ENCODE data around the gene NEDD4.

The NEDD4 gene

DNA sequence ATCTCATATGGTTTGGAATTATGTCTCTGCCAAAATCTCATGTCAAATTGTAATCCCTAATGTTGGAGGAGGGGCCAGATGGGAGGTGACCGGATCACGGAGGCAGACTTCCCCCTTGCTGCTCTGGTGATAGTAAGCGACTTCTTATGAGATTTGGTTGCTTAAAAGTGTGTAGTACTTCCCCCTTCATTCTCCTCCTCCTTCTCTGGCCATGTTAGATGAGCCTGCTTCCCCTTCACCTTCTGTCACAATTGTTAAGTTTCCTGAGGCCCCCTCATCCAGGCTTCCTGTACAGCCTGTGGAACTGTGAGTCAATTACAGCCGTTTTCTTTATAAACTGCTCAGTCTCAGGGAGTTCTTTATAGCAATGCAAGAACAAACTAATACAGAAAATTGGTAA is 51.1 kb downstream of the NEDD4 start:
- Histone ChIP-seq H3K27ac (no peak overlapping the region), H3K9me3 (replicated peaks in 1 of 11) (peaks cover 42 to 64% (median 54%) of the 10 kb centered on the region in 11 experiments), H3K36me3 (peaks cover 22 to 61% (median 35%) of the 10 kb centered on the region in 11 experiments; a peak in 21 of 22 replicates), H3K4me1 (peaks cover 0 to 13% (median 4%) of the 10 kb centered on the region in 10 experiments; a peak in 8 of 20 replicates), H4K20me1 (no peaks in the 10 kb centered on the region), H3K9ac (no peak overlapping the region), H3K4me2 (peak overlapping the region in 2 of 11 experiments; percentile 20 to 23; a peak in 3 of 22 replicates), H3K27me3 (no peaks in the 10 kb centered on the region), H3K4me3 (no peak overlapping the region)
- TF ChIP-seq Cebpa-rat (IDR thresholded peaks at IDR 0.05): no peak

- Histone ChIP-seq H3K27me3 (no peaks in the 10 kb centered on the region), H3K4me2 (peak overlapping the region in 7 of 11 experiments; percentile 3 to 38 (median 25); a peak in 8 of 22 replicates), H3K36me3 (peaks cover 6 to 26% (median 16%) of the 10 kb centered on the region in 11 experiments; a peak in 17 of 22 replicates), H3K4me3 (no peak overlapping the region), H3K4me1 (peaks cover 0 to 10% (median 5%) of the 10 kb centered on the region in 10 experiments; a peak in 10 of 20 replicates), H3K27ac (no peak overlapping the region), H3K9ac (no peak overlapping the region), H3K9me3 (replicated peaks in 1 of 11) (peaks cover 26 to 45% (median 39%) of the 10 kb centered on the region in 11 experiments), H4K20me1 (no peaks in the 10 kb centered on the region)
- no peak for TF ChIP-seq Cebpa-rat (IDR thresholded peaks at IDR 0.05)
Observed at GRCh38 chr15:55937040-55937439, 56.4 kb downstream of the NEDD4 start.

DNA sequence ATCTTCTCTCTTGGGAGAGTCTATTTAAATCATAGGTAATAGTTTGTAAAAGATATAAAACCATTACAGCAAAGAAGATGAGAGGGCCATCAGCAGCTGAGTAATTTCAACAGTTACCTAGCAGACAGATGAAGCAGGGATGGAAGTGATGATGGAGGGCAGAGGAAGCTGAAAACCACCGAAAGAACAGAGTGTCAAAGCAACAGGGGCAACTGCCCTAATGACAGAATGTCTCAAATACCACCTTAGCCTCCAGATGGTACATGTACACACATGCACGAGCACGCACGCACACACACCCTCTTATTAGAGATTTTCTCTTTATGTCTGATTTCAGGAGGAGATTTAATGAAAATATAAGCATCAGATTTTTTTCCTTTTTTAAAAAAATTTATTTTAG is 64.5 kb downstream of the NEDD4 start:
- Histone ChIP-seq H3K9me3 (replicated peaks in 1 of 11) (peaks cover 12 to 29% (median 22%) of the 10 kb centered on the region in 11 experiments; a peak in 20 of 22 replicates), H3K4me1 (no peaks in the 10 kb centered on the region), H3K9ac (no peak overlapping the region), H3K4me3 (no peak overlapping the region), H3K4me2 (no peak overlapping the region), H3K36me3 (peaks cover 0 to 25% (median 6%) of the 10 kb centered on the region in 11 experiments; a peak in 8 of 22 replicates), H3K27me3 (no peaks in the 10 kb centered on the region), H3K27ac (no peak overlapping the region), H4K20me1 (no peaks in the 10 kb centered on the region)
- no peak for TF ChIP-seq Cebpa-rat (IDR thresholded peaks at IDR 0.05)

- H4K20me1 ChIP-seq: no peaks in the 10 kb centered on the region
- no peak overlapping the region for H3K4me3 ChIP-seq
- H3K27ac ChIP-seq: no peak overlapping the region
- peaks cover 0 to 8% (median 7%) of the 10 kb centered on the region in 11 experiments; a peak in 13 of 22 replicates for H3K9me3 ChIP-seq (replicated peaks in 1 of 11)
- no peak for TF ChIP-seq Cebpa-rat (IDR thresholded peaks at IDR 0.05)
- no peaks in the 10 kb centered on the region for H3K27me3 ChIP-seq
- no peak overlapping the region for H3K4me2 ChIP-seq
- peaks cover 0 to 20% (median 4%) of the 10 kb centered on the region in 11 experiments; a peak in 8 of 22 replicates for H3K36me3 ChIP-seq
- no peaks in the 10 kb centered on the region for H3K4me1 ChIP-seq
- H3K9ac ChIP-seq: no peak overlapping the region
Observed at GRCh38 chr15:55921744-55922143, 71.7 kb downstream of the NEDD4 start.

DNA sequence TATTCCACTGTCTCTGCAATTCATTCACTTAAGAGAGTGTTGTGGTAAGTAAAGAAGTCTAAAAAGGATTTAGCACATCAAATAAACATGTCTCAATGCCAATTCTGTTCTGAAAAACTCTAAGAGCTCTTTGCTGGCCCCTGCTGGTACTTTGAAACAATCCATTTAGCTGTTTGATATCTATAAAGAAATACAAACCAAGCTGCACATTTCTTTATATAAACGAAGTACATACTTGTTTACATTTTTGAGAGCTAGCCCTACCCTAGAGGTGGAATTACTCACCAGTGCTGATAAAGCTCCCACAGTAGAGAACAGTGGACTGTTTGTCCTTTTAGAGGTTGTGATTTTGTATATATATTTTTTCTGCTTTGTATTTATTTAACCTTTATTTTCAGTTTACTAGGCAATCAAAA is 75.5 kb downstream of the NEDD4 start:
- TF ChIP-seq Cebpa-rat (IDR thresholded peaks at IDR 0.05): no peak
- no peaks in the 10 kb centered on the region for H4K20me1 ChIP-seq
- H3K9me3 ChIP-seq (replicated peaks in 1 of 11): no peaks in the 10 kb centered on the region
- H3K4me2 ChIP-seq: no peak overlapping the region
- H3K4me1 ChIP-seq: no peaks in the 10 kb centered on the region
- no peaks in the 10 kb centered on the region for H3K27me3 ChIP-seq
- no peak overlapping the region for H3K27ac ChIP-seq
- H3K9ac ChIP-seq: no peak overlapping the region
- no peak overlapping the region for H3K4me3 ChIP-seq
- peaks cover 0 to 14% (median 0%) of the 10 kb centered on the region in 11 experiments; a peak in 7 of 22 replicates for H3K36me3 ChIP-seq

GRCh38 chr15:55916666-55917409 is 76.6 kb downstream of the NEDD4 start:
- no peak for TF ChIP-seq Cebpa-rat (IDR thresholded peaks at IDR 0.05)
- no peak overlapping the region for H3K27ac ChIP-seq
- H3K4me3 ChIP-seq: no peak overlapping the region
- H3K9me3 ChIP-seq (replicated peaks in 1 of 11): no peaks in the 10 kb centered on the region
- H4K20me1 ChIP-seq: no peaks in the 10 kb centered on the region
- peaks cover 0 to 14% (median 0%) of the 10 kb centered on the region in 11 experiments; a peak in 7 of 22 replicates for H3K36me3 ChIP-seq
- H3K4me1 ChIP-seq: no peaks in the 10 kb centered on the region
- H3K9ac ChIP-seq: no peak overlapping the region
- H3K4me2 ChIP-seq: no peak overlapping the region
- H3K27me3 ChIP-seq: no peaks in the 10 kb centered on the region

- TF ChIP-seq Cebpa-rat (IDR thresholded peaks at IDR 0.05): no peak
- Histone ChIP-seq H3K4me1 (no peaks in the 10 kb centered on the region), H4K20me1 (no peaks in the 10 kb centered on the region), H3K27me3 (no peaks in the 10 kb centered on the region), H3K4me2 (no peak overlapping the region), H3K36me3 (peaks cover 0 to 14% (median 0%) of the 10 kb centered on the region in 11 experiments; a peak in 7 of 22 replicates), H3K4me3 (no peak overlapping the region), H3K9me3 (replicated peaks in 1 of 11) (no peaks in the 10 kb centered on the region), H3K27ac (no peak overlapping the region), H3K9ac (no peak overlapping the region)
Observed at GRCh38 chr15:55915876-55916567, 77.4 kb downstream of the NEDD4 start.

GRCh38 chr15:55915221-55915620 is 78.2 kb downstream of the NEDD4 start:
- H3K27me3 ChIP-seq: no peaks in the 10 kb centered on the region
- H3K9ac ChIP-seq: no peak overlapping the region
- H3K4me1 ChIP-seq: no peaks in the 10 kb centered on the region
- TF ChIP-seq Cebpa-rat (IDR thresholded peaks at IDR 0.05): no peak
- no peak overlapping the region for H3K27ac ChIP-seq
- no peaks in the 10 kb centered on the region for H4K20me1 ChIP-seq
- H3K4me2 ChIP-seq: no peak overlapping the region
- no peak overlapping the region for H3K4me3 ChIP-seq
- peaks cover 0 to 14% (median 0%) of the 10 kb centered on the region in 11 experiments; a peak in 7 of 22 replicates for H3K36me3 ChIP-seq
- H3K9me3 ChIP-seq (replicated peaks in 1 of 11): no peaks in the 10 kb centered on the region

GRCh38 chr15:55914446-55914845 is 79.0 kb downstream of the NEDD4 start:
- H3K4me2 ChIP-seq: no peak overlapping the region
- H3K9ac ChIP-seq: no peak overlapping the region
- TF ChIP-seq Cebpa-rat (IDR thresholded peaks at IDR 0.05): no peak
- peaks cover 0 to 14% (median 0%) of the 10 kb centered on the region in 11 experiments; a peak in 7 of 22 replicates for H3K36me3 ChIP-seq
- no peaks in the 10 kb centered on the region for H3K4me1 ChIP-seq
- H3K4me3 ChIP-seq: no peak overlapping the region
- no peak overlapping the region for H3K27ac ChIP-seq
- H4K20me1 ChIP-seq: no peaks in the 10 kb centered on the region
- no peaks in the 10 kb centered on the region for H3K9me3 ChIP-seq (replicated peaks in 1 of 11)
- no peaks in the 10 kb centered on the region for H3K27me3 ChIP-seq

Measured in BLaER1 treated with 17β-estradiol and CSF1 and Interleukin-3, amounts not matched to agents 10 nM and 100 nM (cell line).